IPS-15b (cell line): ENCODE data around the gene HOXD4.

ENCODE experiments used
- H3K27me3 ChIP-seq: one replicate; pipeline ENCODE4 v1.6.1; 2013; ENCODE audit warnings: low read length; ENCODE audit not compliant: control insufficient read depth, insufficient read depth
- H3K36me3 ChIP-seq: one replicate; pipeline ENCODE4 v1.6.1; 2013; ENCODE audit warnings: low read length; ENCODE audit not compliant: control insufficient read depth, insufficient read depth
- H3K4me1 ChIP-seq: one replicate; pipeline ENCODE4 v1.6.1; 2013; ENCODE audit warnings: mild to moderate bottlenecking, low read length; ENCODE audit not compliant: control insufficient read depth, insufficient read depth
- H3K4me3 ChIP-seq: one replicate; pipeline ENCODE4 v1.5.1; 2013; ENCODE audit warnings: low read depth, low read length
- H3K9ac ChIP-seq: one replicate; pipeline ENCODE4 v1.6.1; 2013; ENCODE audit warnings: low read depth, mild to moderate bottlenecking, low read length
- H3K9me3 ChIP-seq: one replicate; pipeline ENCODE4 v1.6.1; 2013; ENCODE audit warnings: mild to moderate bottlenecking, low read length; ENCODE audit not compliant: control insufficient read depth, insufficient read depth

The HOXD4 gene

DNA sequence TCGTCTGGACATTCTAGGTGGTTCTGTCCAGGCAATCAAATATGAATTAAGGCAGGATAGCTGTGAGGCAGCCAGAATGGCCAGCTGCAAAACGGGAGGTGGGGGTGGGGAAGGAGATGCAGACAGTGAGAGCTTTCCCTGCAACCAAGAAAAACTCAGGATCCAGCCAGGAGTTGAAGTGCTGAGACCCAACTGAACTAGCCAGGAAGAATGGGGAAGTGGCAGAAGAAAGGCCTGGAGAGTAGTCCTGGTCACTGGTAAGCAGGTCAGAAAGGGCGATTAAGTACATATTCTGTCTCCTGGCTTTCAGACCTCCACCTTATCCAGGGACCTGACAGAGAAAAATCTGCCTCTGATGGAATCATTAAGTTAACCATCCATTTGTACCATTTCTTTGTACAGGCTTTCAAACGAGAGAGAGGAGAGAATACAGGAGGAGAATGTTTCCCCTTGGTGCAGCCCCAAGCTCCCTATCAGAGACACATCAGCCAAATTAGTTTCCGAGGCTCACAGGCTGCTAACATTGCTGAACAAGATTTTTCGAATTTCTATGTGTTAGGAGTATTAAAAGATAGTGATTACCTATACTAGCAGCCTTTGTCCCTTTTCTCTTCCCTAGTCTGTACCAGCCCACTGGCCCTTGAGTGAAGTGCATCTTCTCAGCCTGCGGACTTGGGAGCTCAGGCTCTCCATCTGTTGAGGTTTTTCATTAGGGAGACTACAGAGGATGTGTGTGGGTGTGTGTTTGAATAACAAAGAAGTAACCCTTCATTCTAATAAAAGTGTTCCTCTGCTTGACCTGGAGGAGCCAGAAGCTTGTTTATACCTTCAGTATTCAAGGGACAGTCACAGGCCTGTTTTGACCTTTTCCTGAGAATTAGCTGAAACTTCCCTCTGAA is 24.6 kb downstream of the HOXD4 start:
- Histone ChIP-seq H3K27me3 (peaks cover 99% of the 10 kb centered on the region), H3K4me3 (peak overlapping the region; percentile 24), H3K9ac (no peak overlapping the region), H3K9me3 (no peaks in the 10 kb centered on the region), H3K36me3 (no peaks in the 10 kb centered on the region), H3K4me1 (peaks cover 26% of the 10 kb centered on the region)

- no peaks in the 10 kb centered on the region for H3K36me3 ChIP-seq
- peaks cover 99% of the 10 kb centered on the region for H3K27me3 ChIP-seq
- peak overlapping the region; percentile 57 for H3K4me3 ChIP-seq
- H3K9me3 ChIP-seq = no peaks in the 10 kb centered on the region
- peaks cover 24% of the 10 kb centered on the region for H3K4me1 ChIP-seq
- H3K9ac ChIP-seq = no peak overlapping the region
These were observed 26.3 kb downstream of the HOXD4 start for GRCh38 chr2:176177580-176178037.

DNA sequence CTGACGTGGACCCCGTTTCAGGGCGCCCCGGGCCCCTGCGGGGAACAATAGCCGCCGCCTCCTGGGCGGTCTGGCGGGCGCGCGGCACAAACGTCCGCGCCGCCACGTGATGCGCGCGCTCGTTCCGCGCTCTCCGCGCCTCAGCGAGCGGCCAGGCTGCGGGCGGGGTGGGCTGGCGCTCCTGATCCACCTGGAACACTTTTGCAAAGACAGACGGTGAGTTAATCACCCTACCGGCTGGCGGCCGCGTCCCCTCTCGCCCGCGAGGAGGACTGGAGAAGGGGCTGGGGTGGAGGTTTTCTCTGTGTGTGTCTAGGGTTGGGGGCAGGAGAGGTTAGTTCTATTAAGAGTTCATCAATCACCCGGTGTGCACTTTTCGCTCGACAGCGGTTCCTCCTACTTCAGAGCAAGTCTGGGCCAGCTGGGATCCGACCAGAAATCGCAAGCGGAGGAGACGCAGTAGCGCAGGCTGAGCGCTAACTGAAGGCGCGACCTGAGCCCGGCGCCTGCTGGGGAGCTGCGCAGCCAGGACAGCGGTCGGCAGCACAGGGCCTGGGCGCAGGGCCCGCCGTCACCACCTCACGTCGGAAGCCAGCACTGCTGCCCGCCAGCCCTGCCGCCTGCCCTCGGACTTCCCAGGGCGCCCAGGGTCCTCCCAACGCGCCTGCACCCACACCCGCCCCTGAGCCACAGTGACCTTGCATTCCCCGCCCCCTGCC is 26.8 kb downstream of the HOXD4 start:
- H3K9me3 ChIP-seq = no peaks in the 10 kb centered on the region
- H3K4me3 ChIP-seq = peak overlapping the region; percentile 57
- no peak overlapping the region for H3K9ac ChIP-seq
- peaks cover 24% of the 10 kb centered on the region for H3K4me1 ChIP-seq
- no peaks in the 10 kb centered on the region for H3K36me3 ChIP-seq
- H3K27me3 ChIP-seq = peaks cover 99% of the 10 kb centered on the region

- Histone ChIP-seq H3K36me3 (no peaks in the 10 kb centered on the region), H3K9ac (no peak overlapping the region), H3K4me3 (peak overlapping the region; percentile 5), H3K4me1 (peaks cover 24% of the 10 kb centered on the region), H3K27me3 (peaks cover 99% of the 10 kb centered on the region), H3K9me3 (no peaks in the 10 kb centered on the region)
These were observed 27.5 kb downstream of the HOXD4 start for GRCh38 chr2:176178757-176179295.

DNA sequence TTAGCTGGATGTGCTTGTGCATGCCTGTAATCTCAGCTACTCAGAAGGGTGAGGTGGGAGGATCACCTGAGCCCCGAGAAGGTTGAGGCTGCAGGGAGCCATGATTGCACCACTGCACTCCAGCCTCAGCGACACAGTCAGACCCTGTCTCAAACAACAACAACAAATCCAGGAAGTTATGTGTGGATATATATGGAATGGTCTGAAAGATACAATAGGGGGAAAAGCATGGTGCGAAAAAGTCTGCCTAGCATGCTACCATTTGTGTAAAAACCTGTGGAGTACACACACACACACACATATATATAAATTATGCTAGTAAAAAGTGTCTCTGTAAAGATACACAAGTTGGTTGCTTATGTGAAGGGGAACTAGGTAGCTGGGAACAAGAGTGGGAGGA is 30.2 kb downstream of the HOXD4 start:
- Histone ChIP-seq H3K36me3 (no peaks in the 10 kb centered on the region), H3K4me3 (no peak overlapping the region), H3K9me3 (no peaks in the 10 kb centered on the region), H3K9ac (no peak overlapping the region), H3K4me1 (peaks cover 9% of the 10 kb centered on the region), H3K27me3 (peaks cover 99% of the 10 kb centered on the region)

DNA sequence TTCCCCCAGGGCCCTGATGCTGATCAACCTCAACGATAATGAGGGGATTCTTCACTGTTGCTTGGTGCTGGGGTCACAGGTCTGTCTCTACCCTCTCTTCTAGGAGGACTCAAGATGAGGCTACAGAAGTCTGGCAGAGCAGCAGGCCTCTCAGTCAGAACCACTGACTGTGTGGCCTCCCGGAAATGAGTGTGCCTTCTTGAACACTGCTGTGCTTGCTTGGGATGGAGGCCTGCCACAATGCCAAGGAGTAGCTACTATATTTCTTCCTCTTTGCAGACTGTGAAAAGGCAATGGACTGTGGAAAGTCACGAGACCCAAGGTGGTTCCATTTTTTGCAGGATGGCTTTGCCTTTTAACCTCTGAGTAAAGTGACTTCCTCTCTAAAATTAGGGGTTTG is 31.3 kb downstream of the HOXD4 start:
- H3K4me3 ChIP-seq = no peak overlapping the region
- H3K9ac ChIP-seq = no peak overlapping the region
- peaks cover 98% of the 10 kb centered on the region for H3K27me3 ChIP-seq
- no peaks in the 10 kb centered on the region for H3K36me3 ChIP-seq
- no peaks in the 10 kb centered on the region for H3K9me3 ChIP-seq
- H3K4me1 ChIP-seq = peaks cover 5% of the 10 kb centered on the region

DNA sequence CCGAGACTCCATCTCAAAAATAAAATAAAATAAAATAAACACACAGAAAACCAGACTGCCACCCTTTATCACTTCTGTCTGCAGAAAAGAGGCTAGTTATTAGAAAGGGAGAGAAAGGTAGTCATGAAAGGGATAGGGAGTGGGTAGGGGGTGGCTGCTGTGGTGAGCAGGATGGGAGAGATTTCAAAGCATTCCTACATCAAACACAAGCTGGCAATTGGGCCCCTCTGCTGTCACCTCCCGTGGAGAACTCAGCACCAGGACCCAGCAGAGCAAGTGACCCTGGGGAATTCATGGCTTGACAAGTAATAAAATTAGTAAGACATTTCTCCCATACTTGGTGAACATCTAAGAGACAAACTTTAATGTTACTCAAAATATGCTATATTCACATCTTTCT is 33.4 kb downstream of the HOXD4 start:
- Histone ChIP-seq H3K4me1 (peaks cover 2% of the 10 kb centered on the region), H3K9me3 (no peaks in the 10 kb centered on the region), H3K4me3 (no peak overlapping the region), H3K27me3 (peaks cover 97% of the 10 kb centered on the region), H3K9ac (no peak overlapping the region), H3K36me3 (no peaks in the 10 kb centered on the region)

- no peak overlapping the region for H3K9ac ChIP-seq
- peaks cover 3% of the 10 kb centered on the region for H3K9me3 ChIP-seq
- no peak overlapping the region for H3K4me3 ChIP-seq
- peaks cover 97% of the 10 kb centered on the region for H3K27me3 ChIP-seq
- peaks cover 2% of the 10 kb centered on the region for H3K4me1 ChIP-seq
- H3K36me3 ChIP-seq = no peaks in the 10 kb centered on the region
These were observed 34.7 kb downstream of the HOXD4 start for GRCh38 chr2:176186024-176186423.

- Histone ChIP-seq H3K36me3 (no peaks in the 10 kb centered on the region), H3K4me3 (peak overlapping the region; percentile 43), H3K9me3 (peaks cover 3% of the 10 kb centered on the region), H3K9ac (no peak overlapping the region), H3K4me1 (peaks cover 7% of the 10 kb centered on the region), H3K27me3 (peaks cover 97% of the 10 kb centered on the region)
These were observed 36.0 kb downstream of the HOXD4 start for GRCh38 chr2:176187200-176187898.

DNA sequence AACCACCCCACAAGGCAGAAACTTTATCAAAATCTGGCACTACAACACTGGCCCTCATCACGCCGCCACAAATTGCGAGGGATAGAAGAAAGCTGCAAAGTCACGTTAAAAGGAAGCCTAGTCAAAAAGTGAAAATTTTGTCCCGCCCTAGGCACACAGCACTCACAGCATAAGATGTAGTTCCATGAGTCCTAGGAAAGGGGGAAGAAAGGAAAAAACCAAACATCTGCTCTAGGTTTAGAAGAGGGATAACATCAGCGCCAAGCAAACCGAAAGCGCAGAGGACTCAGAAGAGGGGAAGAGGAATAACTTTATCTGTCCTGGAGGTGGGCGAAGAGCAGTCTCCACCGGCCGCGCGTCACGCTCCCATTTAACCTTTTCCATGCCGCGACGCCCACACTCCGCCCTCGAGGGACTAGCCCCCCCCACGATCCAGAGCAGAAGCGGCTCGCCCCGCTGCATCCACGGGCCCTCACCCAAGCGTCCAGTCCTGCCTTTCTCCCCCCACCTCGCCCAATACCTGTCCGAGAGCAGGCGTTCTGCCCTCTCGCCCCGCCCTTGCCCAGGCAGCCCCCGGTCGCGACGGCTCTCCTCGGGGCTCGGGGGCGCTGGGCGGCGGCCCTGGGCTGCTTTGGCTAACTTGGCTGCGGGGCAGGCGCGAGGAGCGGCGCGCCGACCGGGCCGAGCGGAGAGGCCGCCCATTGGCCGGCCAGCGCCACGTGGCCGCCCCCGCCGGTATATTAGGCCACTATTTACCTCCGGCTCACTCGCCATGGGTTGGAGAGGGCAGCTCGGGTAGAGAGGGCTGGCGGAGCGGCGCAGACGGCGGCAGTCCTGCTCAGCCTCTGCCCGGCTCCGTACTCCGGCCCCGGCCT is 36.8 kb downstream of the HOXD4 start, which contains the start of gene HOXD1:
Gene HOXD1, plus strand, starts transcription at position 770 of the 875 bp plus-strand sequence. CDS start 134 bp downstream, outside the sequence.
- Histone ChIP-seq H3K27me3 (peaks cover 97% of the 10 kb centered on the region), H3K36me3 (no peaks in the 10 kb centered on the region), H3K4me3 (peak within 1 kb of the TSS; percentile 43), H3K4me1 (peaks cover 10% of the 10 kb centered on the region), H3K9me3 (peaks cover 3% of the 10 kb centered on the region), H3K9ac (no peak within 1 kb of the TSS)
